GM12878 (cell line): Measurements from ENCODE around the gene MAP1A. TPM values are rescaled to one million over a fixed set of nuclear protein-coding genes. Genes with fewer than 3 reads are reported as not detected.

Experiments used
- ATAC-seq: fragments of 200-7000 bp; cut with Tn5 transposase; 3 replicates; pipeline ENCODE4 v1.9.1; 2020; ENCODE audit warnings: mild to moderate bottlenecking, moderate library complexity
- BruUV-seq: library from RNA; stranded (reverse); fragments of 400-500 nt; replicated peaks from 2 replicates; lab custom pipeline; 2021; lab: Mats Ljungman, UMichigan
- CTCF ChIA-PET: fragments of 300-600 bp; sonication (Branson Sonifier 250); formaldehyde crosslinking; extraction: SDS; loops from one replicate; lab custom pipeline; 2021; ENCODE audit warnings: inconsistent platforms; lab: Yijun Ruan, JAX
- POLR2A ChIA-PET: fragments of 350-600 bp; formaldehyde crosslinking; extraction: SDS; loops from one replicate; lab custom pipeline; 2021; ENCODE audit warnings: inconsistent platforms; lab: Charles Lee
- RAD21 ChIA-PET: fragments of 300-600 bp; sonication (Branson Sonifier 250); formaldehyde crosslinking; loops from one replicate; lab custom pipeline; 2023; ENCODE audit warnings: antibody characterized with exemption; ENCODE audit not compliant: unreplicated experiment; lab: Charles Lee
- SMC1A ChIA-PET: fragments of 300-600 bp; sonication (Branson Sonifier 250); formaldehyde crosslinking; loops from one replicate; lab custom pipeline; 2023; ENCODE audit not compliant: unreplicated experiment, uncharacterized antibody; lab: Charles Lee
- DNase-seq: peaks from one replicate; pipeline ENCODE4 v3.0.0-alpha.2; 2011; ENCODE audit warnings: low read depth, low spot score
- FAIRE-seq: peaks from 3 replicates; lab custom pipeline; 2011; peaks lifted over from hg19 to GRCh38; lab: Jason Lieb, UNC
- H2AFZ ChIP-seq: 2 replicates; pipeline ENCODE4 v1.6.0; 2011; ENCODE audit warnings: low read depth, low read length, control low read depth; ENCODE audit not compliant: control insufficient read depth
- H3K27ac ChIP-seq: 2 replicates; pipeline ENCODE4 v1.5.1; 2011; ENCODE audit warnings: control low read depth; ENCODE audit not compliant: control insufficient read depth, insufficient read depth
- H3K27me3 ChIP-seq, 2 experiments: replicated peaks in 1 of 2; 2 replicates each; pipeline versions ENCODE4 v1.6.0 to v1.6.1; 2011; ENCODE audit warnings: low read length in 1 of 2; ENCODE audit not compliant: control insufficient read depth in 2 of 2, insufficient read depth in 2 of 2
- H3K36me3 ChIP-seq, 2 experiments: 2 replicates each; pipeline ENCODE4 v1.5.1; 2011; ENCODE audit warnings: low read length in 1 of 2; ENCODE audit not compliant: control insufficient read depth in 2 of 2, insufficient read depth in 2 of 2
- H3K4me1 ChIP-seq: 2 replicates; pipeline ENCODE4 v1.6.1; 2011; ENCODE audit warnings: mild to moderate bottlenecking, low read length, moderate library complexity, mixed read lengths; ENCODE audit not compliant: control insufficient read depth, insufficient read depth
- H3K4me2 ChIP-seq: 2 replicates; pipeline ENCODE4 v1.6.0; 2011; ENCODE audit warnings: control low read depth; ENCODE audit not compliant: control insufficient read depth, insufficient read depth
- H3K4me3 ChIP-seq: fragments of 200-600 bp; sonication (generic); 2 replicates; pipeline ENCODE4 v1.5.1; 2016
- H3K79me2 ChIP-seq: 2 replicates; pipeline ENCODE4 v1.6.0; 2011; ENCODE audit warnings: low read length; ENCODE audit not compliant: control insufficient read depth, insufficient read depth
- H3K9ac ChIP-seq: 2 replicates; pipeline ENCODE4 v1.8.0; 2011; ENCODE audit warnings: low read length, control low read depth, mixed read lengths; ENCODE audit not compliant: control insufficient read depth, insufficient read depth
- H3K9me3 ChIP-seq: replicated peaks from 3 replicates; pipeline ENCODE4 v1.5.1; 2011; ENCODE audit warnings: mild to moderate bottlenecking, low read length; ENCODE audit not compliant: control insufficient read depth, insufficient read depth
- H4K20me1 ChIP-seq: 2 replicates; pipeline ENCODE4 v1.6.0; 2011; ENCODE audit not compliant: control insufficient read depth, insufficient read depth
- CREB1 ChIP-seq: IDR thresholded peaks from 2 replicates; pipeline ENCODE4 v1.6.1; 2012; ENCODE audit warnings: low read depth, mild to moderate bottlenecking, inconsistent platforms
- FOS ChIP-seq: IDR thresholded peaks from 3 replicates; pipeline ENCODE4 v1.6.1; 2011; ENCODE audit warnings: borderline replicate concordance; ENCODE audit not compliant: insufficient read length; ENCODE audit errors: extremely low read depth
- GABPA ChIP-seq: IDR thresholded peaks from 2 replicates; pipeline ENCODE4 v1.6.1; 2014; ENCODE audit warnings: antibody characterized with exemption, low read depth, mild to moderate bottlenecking, inconsistent platforms
- HDGF ChIP-seq: fragments of 450-650 bp; IDR thresholded peaks from 2 replicates; pipeline ENCODE4 v1.6.1; 2016; ENCODE audit warnings: antibody characterized with exemption
- MEF2A ChIP-seq: IDR thresholded peaks from 2 replicates; pipeline ENCODE4 v1.6.1; 2011; ENCODE audit warnings: low read depth, mild to moderate bottlenecking, low read length, moderate library complexity; ENCODE audit not compliant: insufficient read depth
- POLR2AphosphoS5 ChIP-seq: IDR thresholded peaks from 2 replicates; pipeline ENCODE4 v1.6.1; 2011; ENCODE audit warnings: mild to moderate bottlenecking, low read length, inconsistent platforms
- RB1 ChIP-seq: fragments of 450-650 bp; formaldehyde crosslinking; IDR thresholded peaks from 2 replicates; pipeline ENCODE4 v1.6.1; 2017; ENCODE audit warnings: mild to moderate bottlenecking, borderline replicate concordance
- SMAD1 ChIP-seq: fragments of 450-650 bp; IDR thresholded peaks from 2 replicates; pipeline ENCODE4 v1.6.1; 2018; ENCODE audit warnings: mild to moderate bottlenecking, low read depth; ENCODE audit not compliant: partially characterized antibody
- SMAD5 ChIP-seq: IDR thresholded peaks from 2 replicates; pipeline ENCODE4 v1.6.1; 2016; ENCODE audit warnings: antibody characterized with exemption, low read depth
- SMC3 ChIP-seq: IDR thresholded peaks from 2 replicates; pipeline ENCODE4 v1.6.1; 2011; ENCODE audit warnings: low read length, improper control_type of control experiment, borderline replicate concordance
- SUPT20H ChIP-seq: IDR thresholded peaks from 2 replicates; pipeline ENCODE4 v1.6.1; 2011; ENCODE audit warnings: low read depth, mild to moderate bottlenecking, low read length, moderate library complexity, borderline replicate concordance; ENCODE audit not compliant: control insufficient read depth
- YBX1 ChIP-seq: fragments of 450-650 bp; IDR thresholded peaks from 2 replicates; pipeline ENCODE4 v1.6.1; 2016; ENCODE audit warnings: antibody characterized with exemption
- YY1 ChIP-seq: IDR thresholded peaks from 2 replicates; pipeline ENCODE4 v1.6.1; 2011; ENCODE audit warnings: low read depth, mild to moderate bottlenecking, low read length
- WGBS: methylation state at CpG from one replicate; pipeline ENCODE4 v1.1.6; 2016; ENCODE audit warnings: low lambda C conversion rate; ENCODE audit not compliant: insufficient replicate concordance, insufficient coverage; ENCODE audit errors: missing lambda C conversion rate; 5-methylcytosine and 5-hydroxymethylcytosine counted together
- in situ Hi-C: fragments of 300-500 bp; cut with MboI; formaldehyde crosslinking; loops from 9 replicates; pipeline ENCODE4 v1.14.3; 2018; ENCODE audit warnings: mixed read lengths
- intact Hi-C: fragments of 100-400 bp; cut with micrococcal nuclease; formaldehyde crosslinking; loops from one replicate; pipeline ENCODE4 v1.14.2; 2022; ENCODE audit not compliant: unreplicated experiment
- polyA plus RNA-seq, 11 experiments: library from polyadenylated mRNA; depleted of rRNA in 4 of 11; unstranded in 6 of 11; stranded (reverse) in 5 of 11; fragments of >200 nt; fragmentation: Nextera tagmentation in 4 of 11; fragmentation: Illumina TruSeq in 1 of 11; extraction: Ambion mirVana in 4 of 11; extraction: Trizol in 1 of 11; gene quantifications; 1 replicate in 1 of 11; 2 replicates in 10 of 11; pipeline versions ENCODE4 v1.2.1 to v1.2.3, GENCODE V29; 2011 to 2016; ENCODE audit warnings: inconsistent platforms in 2 of 11, missing spikeins in 2 of 11, low read depth in 1 of 11
- total RNA-seq, 4 experiments: library from RNA; depleted of rRNA in 3 of 4; stranded (reverse); fragments of >200 nt in 3 of 4; fragmentation: Illumina TruSeq in 1 of 4; extraction: Trizol in 1 of 4; gene quantifications; 2 replicates each; pipeline versions ENCODE4 v1.2.1 to v1.2.3, GENCODE V29; 2013 to 2021
- TF ChIP-seq, protein P1 (sequence below): fragments of 450-650 bp; IDR thresholded peaks from 2 replicates; pipeline ENCODE4 v1.6.1; 2018; ENCODE audit warnings: mild to moderate bottlenecking, low read depth, moderate library complexity; ENCODE audit not compliant: partially characterized antibody

The MAP1A gene
- total and polyA plus RNA-seq, 10 of the 15 experiments (the other 5 are each of a cell fraction or from before 2014, with no cell fraction given) = under 0.01 to 0.10 (median 0.05) TPM

DNA sequence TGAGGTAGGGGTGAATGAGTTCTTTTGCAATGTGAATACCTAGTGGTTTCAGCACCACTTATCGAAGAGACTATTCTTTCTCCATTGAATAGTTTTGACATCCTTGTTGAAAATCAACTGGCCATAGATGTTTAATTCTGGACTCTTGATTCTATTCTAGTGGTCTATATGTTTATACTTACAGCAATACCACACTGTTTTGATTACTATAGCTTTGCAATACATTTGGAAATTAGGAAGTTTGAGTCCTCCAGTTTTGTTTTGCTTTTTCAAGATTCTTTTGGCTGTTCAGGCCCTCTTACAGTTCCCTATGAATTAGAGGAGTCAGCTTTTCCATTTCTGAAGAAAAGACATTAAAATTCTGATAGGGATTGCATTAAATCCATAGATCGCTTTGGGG, 30.1 kb downstream of the MAP1A start (continued):
- TF ChIP-seq, protein P1, sequence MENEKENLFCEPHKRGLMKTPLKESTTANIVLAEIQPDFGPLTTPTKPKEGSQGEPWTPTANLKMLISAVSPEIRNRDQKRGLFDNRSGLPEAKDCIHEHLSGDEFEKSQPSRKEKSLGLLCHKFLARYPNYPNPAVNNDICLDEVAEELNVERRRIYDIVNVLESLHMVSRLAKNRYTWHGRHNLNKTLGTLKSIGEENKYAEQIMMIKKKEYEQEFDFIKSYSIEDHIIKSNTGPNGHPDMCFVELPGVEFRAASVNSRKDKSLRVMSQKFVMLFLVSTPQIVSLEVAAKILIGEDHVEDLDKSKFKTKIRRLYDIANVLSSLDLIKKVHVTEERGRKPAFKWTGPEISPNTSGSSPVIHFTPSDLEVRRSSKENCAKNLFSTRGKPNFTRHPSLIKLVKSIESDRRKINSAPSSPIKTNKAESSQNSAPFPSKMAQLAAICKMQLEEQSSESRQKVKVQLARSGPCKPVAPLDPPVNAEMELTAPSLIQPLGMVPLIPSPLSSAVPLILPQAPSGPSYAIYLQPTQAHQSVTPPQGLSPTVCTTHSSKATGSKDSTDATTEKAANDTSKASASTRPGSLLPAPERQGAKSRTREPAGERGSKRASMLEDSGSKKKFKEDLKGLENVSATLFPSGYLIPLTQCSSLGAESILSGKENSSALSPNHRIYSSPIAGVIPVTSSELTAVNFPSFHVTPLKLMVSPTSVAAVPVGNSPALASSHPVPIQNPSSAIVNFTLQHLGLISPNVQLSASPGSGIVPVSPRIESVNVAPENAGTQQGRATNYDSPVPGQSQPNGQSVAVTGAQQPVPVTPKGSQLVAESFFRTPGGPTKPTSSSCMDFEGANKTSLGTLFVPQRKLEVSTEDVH = no peak
- no peak for TF ChIP-seq YY1

DNA sequence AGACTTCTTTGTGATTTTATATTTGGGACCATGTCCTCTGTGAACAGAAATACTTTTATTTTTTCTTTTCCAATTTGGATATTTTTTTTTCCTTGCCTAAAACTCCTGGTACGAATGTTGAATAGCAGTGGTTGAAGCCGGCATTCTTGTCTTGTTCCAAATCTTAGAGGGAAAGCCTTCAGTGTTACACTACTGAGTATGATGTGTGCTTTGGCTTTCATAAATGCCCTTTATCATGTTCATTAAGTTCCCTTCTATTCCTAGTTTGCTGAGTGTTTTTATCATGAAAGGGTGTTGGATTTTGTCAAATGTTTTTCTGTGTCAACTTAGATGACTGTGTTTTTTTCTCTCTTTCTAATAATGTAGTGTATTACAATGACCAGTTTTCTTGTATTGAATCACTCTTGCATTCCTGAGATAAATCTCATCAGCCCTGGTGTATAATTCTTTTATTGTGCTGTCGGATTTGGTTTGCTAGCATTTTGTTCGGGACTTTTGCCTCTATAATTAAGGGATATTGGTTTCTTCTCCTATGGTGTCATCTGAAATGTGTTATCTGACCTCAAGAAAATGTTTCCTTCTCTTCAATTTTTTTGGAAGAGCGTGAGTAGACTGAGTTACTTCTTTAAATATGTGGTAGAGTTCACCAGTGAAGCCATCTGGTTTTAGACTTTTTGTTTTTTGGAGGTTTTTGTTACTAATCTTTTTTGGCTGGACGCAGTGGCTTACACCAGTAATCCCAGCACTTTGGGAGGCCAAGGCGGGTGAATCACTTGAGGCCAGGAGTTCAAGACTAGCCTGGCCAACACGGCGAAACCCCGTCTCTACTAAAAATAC, 33.3 kb downstream of the MAP1A start:
- no peak overlapping the region for H3K9ac ChIP-seq
- in situ Hi-C loops (no loop called here), intact Hi-C loops (no loop called here)
- H3K27ac ChIP-seq = no peak overlapping the region
- H3K79me2 ChIP-seq = no peaks in the 10 kb centered on the region
- H3K36me3 ChIP-seq = peaks cover 0 to 2% of the 10 kb centered on the region in 2 experiments; a peak in 1 of 4 replicates
- no peaks in the 10 kb centered on the region for H4K20me1 ChIP-seq
- H3K4me2 ChIP-seq = no peak overlapping the region
- RAD21 ChIA-PET = no interaction called here
- BruUV-seq = TSS peak; percentile 53
- CTCF ChIA-PET = interaction anchor here (1.5 kb wide), 1 partner anchor 36 kb away, joined by 4 read pairs; no protein-coding TSS in a partner anchor
- DNase-seq = no peak
- H3K27me3 ChIP-seq = no peaks in the 10 kb centered on the region
- 88% methylated on average over 10 of the region's 10 CpGs for WGBS
- SMC1A ChIA-PET = no interaction called here
- H3K4me1 ChIP-seq = no peaks in the 10 kb centered on the region
- POLR2A ChIA-PET = no interaction called here
- no peak for FAIRE-seq
- H2AFZ ChIP-seq = no peak overlapping the region
- ATAC-seq = no peak
- H3K4me3 ChIP-seq = no peak overlapping the region
- H3K9me3 ChIP-seq = no peaks in the 10 kb centered on the region
- no peak for TF ChIP-seq SUPT20H
- no peak for TF ChIP-seq SMC3
- no peak for TF ChIP-seq POLR2AphosphoS5
- TF ChIP-seq FOS = no peak
- no peak for TF ChIP-seq GABPA
- TF ChIP-seq CREB1 = no peak
- no peak for TF ChIP-seq MEF2A
- TF ChIP-seq HDGF = no peak
- no peak for TF ChIP-seq YBX1
- no peak for TF ChIP-seq SMAD5
- TF ChIP-seq SMAD1 = no peak
- TF ChIP-seq RB1 = no peak
- TF ChIP-seq, all 136 proteins: peak for 0
